ENCODE results near the gene ACBD4.

Gene ACBD4

DNA sequence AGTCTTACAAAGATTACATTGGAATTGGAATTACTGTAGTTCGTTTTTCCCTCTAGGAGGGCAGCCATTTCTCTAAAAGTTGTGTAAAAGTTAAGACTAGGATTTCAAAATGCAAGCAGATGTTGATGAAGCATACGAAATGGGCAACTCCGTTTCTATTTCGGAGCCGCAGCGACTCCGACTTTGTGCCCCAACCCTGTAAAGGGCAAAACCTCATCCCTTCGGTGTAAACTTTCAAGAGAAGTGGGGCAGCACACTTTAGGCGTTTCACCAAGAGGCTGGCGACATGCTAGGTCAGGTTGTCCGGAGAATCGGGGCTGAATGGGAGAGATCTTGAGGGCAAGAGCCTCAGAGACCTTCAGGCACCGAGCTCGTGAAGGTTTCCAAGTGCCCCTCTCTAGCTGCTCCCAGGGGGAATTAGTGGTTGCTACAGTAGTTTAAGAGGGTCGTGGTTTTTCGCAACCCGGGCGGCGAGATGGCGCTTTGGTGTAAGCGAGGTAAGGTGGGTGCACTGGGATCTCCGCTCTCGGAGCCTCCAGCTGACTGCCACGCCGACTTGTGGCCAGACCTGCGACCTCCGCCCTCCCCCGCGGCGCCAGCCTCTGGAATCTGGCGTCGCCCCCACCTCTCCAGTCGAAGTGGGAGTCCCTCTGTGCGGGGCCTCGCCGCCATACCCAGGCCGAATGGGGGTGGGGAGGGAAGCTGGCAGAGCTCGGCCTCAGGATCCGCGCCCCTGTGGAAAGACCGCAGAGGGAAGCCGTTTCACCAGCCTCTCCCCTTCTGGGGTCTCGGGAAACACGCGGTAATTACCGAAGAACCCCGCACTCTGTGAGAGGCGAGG lies 25.2 kb downstream of the ACBD4 start:
- H3K9me3 ChIP-seq (ENCODE audit: control insufficient read depth, insufficient read depth, low read length), result no peaks in the 10 kb centered on the region
- peaks cover 3% of the 10 kb centered on the region; the same call in 1 of the 2 replicates for H3F3A ChIP-seq (ENCODE audit: control insufficient read depth, insufficient read depth)
- H3K79me2 ChIP-seq (ENCODE audit: control insufficient read depth, low read length), result peaks cover 34% of the 10 kb centered on the region
- H3K4me1 ChIP-seq (ENCODE audit: control insufficient read depth, low read length), result peaks cover 18% of the 10 kb centered on the region
- no peaks in the 10 kb centered on the region for H4K20me1 ChIP-seq (ENCODE audit: control insufficient read depth, insufficient read depth, low read depth, low read length)
- no peak for TF ChIP-seq EZH2phosphoT487 (IDR thresholded peaks at IDR 0.05; ENCODE audit: borderline replicate concordance, low read length)
- TF ChIP-seq, protein P1, sequence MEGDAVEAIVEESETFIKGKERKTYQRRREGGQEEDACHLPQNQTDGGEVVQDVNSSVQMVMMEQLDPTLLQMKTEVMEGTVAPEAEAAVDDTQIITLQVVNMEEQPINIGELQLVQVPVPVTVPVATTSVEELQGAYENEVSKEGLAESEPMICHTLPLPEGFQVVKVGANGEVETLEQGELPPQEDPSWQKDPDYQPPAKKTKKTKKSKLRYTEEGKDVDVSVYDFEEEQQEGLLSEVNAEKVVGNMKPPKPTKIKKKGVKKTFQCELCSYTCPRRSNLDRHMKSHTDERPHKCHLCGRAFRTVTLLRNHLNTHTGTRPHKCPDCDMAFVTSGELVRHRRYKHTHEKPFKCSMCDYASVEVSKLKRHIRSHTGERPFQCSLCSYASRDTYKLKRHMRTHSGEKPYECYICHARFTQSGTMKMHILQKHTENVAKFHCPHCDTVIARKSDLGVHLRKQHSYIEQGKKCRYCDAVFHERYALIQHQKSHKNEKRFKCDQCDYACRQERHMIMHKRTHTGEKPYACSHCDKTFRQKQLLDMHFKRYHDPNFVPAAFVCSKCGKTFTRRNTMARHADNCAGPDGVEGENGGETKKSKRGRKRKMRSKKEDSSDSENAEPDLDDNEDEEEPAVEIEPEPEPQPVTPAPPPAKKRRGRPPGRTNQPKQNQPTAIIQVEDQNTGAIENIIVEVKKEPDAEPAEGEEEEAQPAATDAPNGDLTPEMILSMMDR (IDR thresholded peaks at IDR 0.05; ENCODE audit: low read depth, low read length, poor library complexity, severe bottlenecking), result peak; percentile 45
- H3K4me3 ChIP-seq (ENCODE audit: low read length), result peak overlapping the region; percentile 85
- H3K4me2 ChIP-seq (ENCODE audit: low read length), result peak overlapping the region; percentile 75
- H3K9me2 ChIP-seq (replicated peaks; ENCODE audit: control insufficient read depth, low read length), result no peaks in the 10 kb centered on the region
- no peaks in the 10 kb centered on the region for H3K27me3 ChIP-seq (ENCODE audit: control insufficient read depth, low read length)
- H3K27ac ChIP-seq (ENCODE audit: low read depth, low read length), result peak overlapping the region; percentile 68
- H3K36me3 ChIP-seq (ENCODE audit: control insufficient read depth, low read length), result peaks cover 19% of the 10 kb centered on the region

DNA sequence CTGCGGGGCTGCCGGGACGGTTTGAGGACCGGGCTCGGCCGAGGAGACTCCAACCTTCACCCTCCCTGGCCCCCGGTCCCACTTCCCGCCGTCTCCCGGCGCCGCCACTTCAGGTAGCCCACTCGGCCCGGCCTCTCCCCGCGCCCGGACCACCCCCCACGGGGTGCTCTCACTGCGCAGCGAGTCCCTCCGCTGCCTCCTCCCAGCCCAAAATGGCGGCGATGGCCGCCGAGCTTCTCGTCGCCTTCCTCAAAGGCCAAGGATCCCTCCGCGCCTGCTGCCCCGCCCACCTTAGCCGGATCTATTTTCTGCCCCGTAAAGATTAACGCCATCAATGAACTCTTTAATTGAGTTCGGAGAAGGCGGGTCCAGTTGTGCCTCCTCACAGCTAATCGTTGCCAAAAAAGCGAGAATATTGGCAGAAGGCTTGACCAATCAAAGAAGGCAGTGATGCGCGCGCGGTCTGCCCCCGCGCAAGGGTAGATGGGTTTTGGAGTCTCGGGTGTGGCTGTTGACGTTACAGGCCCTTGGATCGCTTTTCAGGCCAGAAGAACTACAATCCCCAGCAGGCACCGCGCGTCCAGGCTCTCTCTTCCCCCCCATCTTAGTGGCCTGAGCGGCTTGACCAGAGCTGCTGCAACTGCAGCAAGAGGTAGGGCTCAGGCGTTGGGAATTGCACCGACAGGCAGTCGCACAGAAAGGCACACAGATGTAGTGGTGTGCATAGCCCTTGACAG lies 26.0 kb downstream of the ACBD4 start, which contains the start of gene HEXIM2:
TSS of gene HEXIM2 (plus strand) at position 588 of the 737 bp plus-strand sequence. CDS start 919 bp downstream, outside the sequence.
- Histone ChIP-seq H3K27me3 (ENCODE audit: control insufficient read depth, low read length) (no peaks in the 10 kb centered on the region), H4K20me1 (ENCODE audit: control insufficient read depth, insufficient read depth, low read depth, low read length) (no peaks in the 10 kb centered on the region), H3K9me3 (ENCODE audit: control insufficient read depth, insufficient read depth, low read length) (no peaks in the 10 kb centered on the region), H3F3A (ENCODE audit: control insufficient read depth, insufficient read depth) (peaks cover 3% of the 10 kb centered on the region; the same call in 1 of the 2 replicates), H3K4me2 (ENCODE audit: low read length) (peak within 1 kb of the TSS; percentile 84), H3K4me1 (ENCODE audit: control insufficient read depth, low read length) (peaks cover 18% of the 10 kb centered on the region), H3K36me3 (ENCODE audit: control insufficient read depth, low read length) (peaks cover 19% of the 10 kb centered on the region), H3K27ac (ENCODE audit: low read depth, low read length) (peak within 1 kb of the TSS; percentile 68), H3K79me2 (ENCODE audit: control insufficient read depth, low read length) (peaks cover 32% of the 10 kb centered on the region), H3K4me3 (ENCODE audit: low read length) (peak within 1 kb of the TSS; percentile 85), H3K9me2 (replicated peaks; ENCODE audit: control insufficient read depth, low read length) (no peaks in the 10 kb centered on the region)
- TF ChIP-seq, protein P1 (IDR thresholded peaks at IDR 0.05; ENCODE audit: low read depth, low read length, poor library complexity, severe bottlenecking), result no peak
- no peak for TF ChIP-seq EZH2phosphoT487 (IDR thresholded peaks at IDR 0.05; ENCODE audit: borderline replicate concordance, low read length)

DNA sequence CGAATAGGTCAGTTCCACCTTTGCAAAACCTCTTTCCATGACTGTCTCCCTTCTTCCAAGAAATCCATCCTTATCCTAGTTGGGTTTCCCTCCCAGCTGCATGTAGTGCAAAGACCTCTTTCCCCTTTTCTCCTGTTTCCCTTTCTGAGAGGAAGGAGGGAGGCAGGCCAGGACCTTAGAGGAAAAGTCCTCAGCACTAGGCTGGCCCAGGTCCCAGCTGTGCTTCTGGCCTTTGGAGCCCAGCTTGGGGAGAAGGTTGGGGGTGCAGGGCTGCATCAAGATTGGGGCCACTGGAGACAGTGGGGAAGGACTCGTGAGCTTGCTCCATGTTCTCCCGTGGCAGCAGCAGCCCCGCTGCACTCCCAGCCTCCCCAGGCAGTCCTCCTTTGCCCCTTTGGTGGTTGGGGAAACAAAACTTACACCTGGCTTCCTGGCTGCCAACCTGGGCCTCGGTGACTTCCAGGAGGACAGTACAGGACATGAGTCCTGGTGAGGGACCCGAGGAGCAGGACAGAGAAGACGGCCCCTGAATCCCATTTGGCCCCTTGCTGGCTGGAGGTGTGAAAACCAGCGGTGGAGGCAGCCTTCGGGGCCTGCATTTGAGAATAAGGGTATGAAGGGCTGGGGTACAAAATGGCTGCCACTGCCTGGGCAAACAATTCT lies 26.7 kb downstream of the ACBD4 start:
- H3K9me2 ChIP-seq (replicated peaks; ENCODE audit: control insufficient read depth, low read length), result no peaks in the 10 kb centered on the region
- no peaks in the 10 kb centered on the region for H4K20me1 ChIP-seq (ENCODE audit: control insufficient read depth, insufficient read depth, low read depth, low read length)
- H3K4me2 ChIP-seq (ENCODE audit: low read length), result peak overlapping the region; percentile 84
- H3K4me3 ChIP-seq (ENCODE audit: low read length), result peak overlapping the region; percentile 85
- H3K9me3 ChIP-seq (ENCODE audit: control insufficient read depth, insufficient read depth, low read length), result no peaks in the 10 kb centered on the region
- H3K27ac ChIP-seq (ENCODE audit: low read depth, low read length), result no peak overlapping the region
- peaks cover 19% of the 10 kb centered on the region for H3K36me3 ChIP-seq (ENCODE audit: control insufficient read depth, low read length)
- H3K79me2 ChIP-seq (ENCODE audit: control insufficient read depth, low read length), result peaks cover 32% of the 10 kb centered on the region
- peaks cover 18% of the 10 kb centered on the region for H3K4me1 ChIP-seq (ENCODE audit: control insufficient read depth, low read length)
- H3F3A ChIP-seq (ENCODE audit: control insufficient read depth, insufficient read depth), result peaks cover 3% of the 10 kb centered on the region; the same call in 1 of the 2 replicates
- TF ChIP-seq EZH2phosphoT487 (IDR thresholded peaks at IDR 0.05; ENCODE audit: borderline replicate concordance, low read length), result no peak
- TF ChIP-seq, protein P1 (IDR thresholded peaks at IDR 0.05; ENCODE audit: low read depth, low read length, poor library complexity, severe bottlenecking), result no peak
- H3K27me3 ChIP-seq (ENCODE audit: control insufficient read depth, low read length), result no peaks in the 10 kb centered on the region

All from DOHH2 (cell line).